ENCODE measurements around the gene GSE1.

GSE1 gene

GRCh38 chr16:85612801-85613603 lies at the start of gene GSE1:
Gene GSE1 (plus strand): TSS chr16:85613322. CDS start chr16:85613392, 70 bp downstream.
- DNase-seq (ENCODE audit: low read depth) = peak; percentile 67

- peak; percentile 81 for DNase-seq (ENCODE audit: low read depth)
These were observed 49.4 kb upstream of the GSE1 start for GRCh38 chr16:85563515-85564276.

GRCh38 chr16:85564277-85565051 lies 48.7 kb upstream of the GSE1 start:
- no peak for DNase-seq (ENCODE audit: low read depth)

- no peak for DNase-seq (ENCODE audit: low read depth)
These were observed 47.8 kb upstream of the GSE1 start for GRCh38 chr16:85565340-85565739.

GRCh38 chr16:85565801-85566526 lies 47.2 kb upstream of the GSE1 start:
- DNase-seq (ENCODE audit: low read depth) = no peak

GRCh38 chr16:85566561-85567100 lies 46.5 kb upstream of the GSE1 start:
- DNase-seq (ENCODE audit: low read depth) = no peak

- DNase-seq (ENCODE audit: low read depth) = no peak
These were observed 45.8 kb upstream of the GSE1 start for GRCh38 chr16:85567101-85567866.

GRCh38 chr16:85567935-85568334 lies 45.2 kb upstream of the GSE1 start:
- no peak for DNase-seq (ENCODE audit: low read depth)

- no peak for DNase-seq (ENCODE audit: low read depth)
These were observed 44.6 kb upstream of the GSE1 start for GRCh38 chr16:85568519-85568918.

GRCh38 chr16:85569039-85569614 lies 44.0 kb upstream of the GSE1 start:
- no peak for DNase-seq (ENCODE audit: low read depth)

- DNase-seq (ENCODE audit: low read depth) = peak; percentile 72
These were observed 43.4 kb upstream of the GSE1 start for GRCh38 chr16:85569615-85570212.

GRCh38 chr16:85570213-85570734 lies 42.8 kb upstream of the GSE1 start:
- DNase-seq (ENCODE audit: low read depth) = no peak

GRCh38 chr16:85570735-85571562 lies 42.2 kb upstream of the GSE1 start:
- DNase-seq (ENCODE audit: low read depth) = no peak

- no peak for DNase-seq (ENCODE audit: low read depth)
These were observed 41.6 kb upstream of the GSE1 start for GRCh38 chr16:85571563-85571812.

GRCh38 chr16:85571813-85572619 lies 41.1 kb upstream of the GSE1 start:
- DNase-seq (ENCODE audit: low read depth) = no peak

GRCh38 chr16:85573045-85573695 lies 40.0 kb upstream of the GSE1 start:
- no peak for DNase-seq (ENCODE audit: low read depth)
